Kidney (tissue), 14 donors: ENCODE results near the gene OR2V2. TPM values are rescaled to one million over a fixed set of nuclear protein-coding genes. Genes with fewer than 3 reads are reported as not detected.

Experiments used
- DNase-seq, 5 donors: peaks; one replicate each; pipeline ENCODE4 v3.0.0-alpha.2; 2013 to 2020
- FAIRE-seq: peaks from 2 replicates; lab custom pipeline; 2012; peaks lifted over from hg19 to GRCh38; lab: Jason Lieb, UNC
- H3K27ac ChIP-seq, 2 donors: one replicate each; pipeline ENCODE4 v1.7.0; 2013; ENCODE audit warnings: low read depth in 2 of 2, low read length in 2 of 2, inconsistent platforms in 1 of 2
- H3K27me3 ChIP-seq: one replicate; pipeline ENCODE4 v1.7.1; 2013; ENCODE audit warnings: low read length, inconsistent platforms; ENCODE audit not compliant: control insufficient read depth, insufficient read depth
- H3K36me3 ChIP-seq, 3 donors: one replicate each; pipeline versions ENCODE4 v1.7.0 to v1.7.1; 2013; ENCODE audit warnings: low read length in 3 of 3, control low read depth in 1 of 3, inconsistent platforms in 1 of 3; ENCODE audit not compliant: insufficient read depth in 3 of 3, control insufficient read depth in 2 of 3
- H3K4me1 ChIP-seq, 3 donors: one replicate each; pipeline versions ENCODE4 v1.7.0 to v1.7.1; 2013; ENCODE audit warnings: low read length in 3 of 3, inconsistent platforms in 1 of 3, low read depth in 1 of 3; ENCODE audit not compliant: control insufficient read depth in 2 of 3, insufficient read depth in 2 of 3
- H3K4me3 ChIP-seq, 3 donors: one replicate each; pipeline versions ENCODE4 v1.7.0 to v1.8.1; 2013; ENCODE audit warnings: low read length in 3 of 3, control low read depth in 1 of 3, inconsistent platforms in 1 of 3
- H3K9ac ChIP-seq, 3 donors: one replicate each; pipeline versions ENCODE4 v1.7.0 to v1.7.1; 2013; ENCODE audit warnings: low read length in 3 of 3, control low read depth in 1 of 3, inconsistent platforms in 1 of 3
- H3K9me3 ChIP-seq, 3 donors: one replicate each; pipeline versions ENCODE4 v1.7.0 to v1.7.1; 2013; ENCODE audit warnings: low read length in 3 of 3, control low read depth in 1 of 3, inconsistent platforms in 1 of 3; ENCODE audit not compliant: control insufficient read depth in 2 of 3, insufficient read depth in 1 of 3
- CTCF ChIP-seq: IDR thresholded peaks from 3 replicates; pipeline ENCODE4 v1.5.1; 2012; ENCODE audit warnings: mild to moderate bottlenecking, moderate library complexity, borderline replicate concordance; ENCODE audit not compliant: insufficient read depth; ENCODE audit errors: extremely low read depth
- intact Hi-C: fragments of 100-400 bp; cut with DNase I; formaldehyde crosslinking; loops from one replicate; pipeline ENCODE4 v1.11.1; 2022
- polyA plus RNA-seq: library from polyadenylated mRNA; stranded (reverse); fragments of 350-450 nt; fragmentation: Illumina TruSeq; extraction: RNeasy Lipid Tissue Mini Kit (QIAGEN cat#74804); gene quantifications from one replicate; pipeline ENCODE4 v1.2.3, GENCODE V29; 2014; ENCODE audit warnings: low read depth, low replicate concordance; ENCODE audit not compliant: insufficient read depth
- total RNA-seq: library from RNA; stranded (reverse); fragmentation: NEBNext Ultra II Directional; extraction: Animal tissue kit (Norgen Biotek cat#: 25700); gene quantifications from one replicate; pipeline ENCODE4 v1.2.1, GENCODE V29; 2021
- donor health status: control.
- donor health status: control.
- donor health status: control.
- donor health status: control.
- donor health status: control.
- donor health status: DM: yes; HTN: yes; CAD: no.
- donor health status: Normal renal cell carcinoma (clear cell type).

Gene OR2V2
- total and polyA plus RNA-seq, 2 donors from 2014 or later, result not detected

DNA sequence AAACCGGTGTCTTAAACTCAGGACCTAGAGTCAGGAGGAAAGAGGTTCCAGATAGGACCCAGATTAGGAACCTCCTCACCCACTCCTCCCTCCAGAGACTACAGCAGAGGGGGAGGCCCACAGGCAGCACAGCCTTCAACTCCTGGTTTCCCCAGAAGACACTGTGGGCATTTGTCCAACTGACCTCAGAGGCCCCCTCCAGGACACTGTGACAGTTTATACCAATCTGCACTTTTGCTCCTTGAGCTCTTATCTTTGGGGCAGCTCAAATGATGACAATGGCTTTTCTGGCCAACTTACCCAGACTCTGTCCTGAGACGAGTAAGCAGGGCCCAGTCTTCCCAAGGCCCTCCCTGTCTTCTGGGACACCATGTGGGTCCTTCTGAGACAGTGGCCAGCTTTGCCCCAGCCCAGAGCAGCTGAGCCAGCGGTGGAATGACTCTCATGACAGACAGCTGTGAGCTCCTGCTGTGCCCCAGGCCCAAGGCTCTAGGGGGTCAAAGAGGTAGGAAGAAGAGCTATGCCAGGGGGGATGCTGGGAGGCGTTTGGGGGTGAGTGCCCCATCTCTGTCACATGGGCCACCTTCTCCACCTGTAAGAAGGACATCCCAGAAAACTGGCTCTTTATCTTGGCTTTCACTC lies 14.3 kb downstream of the OR2V2 start:
- intact Hi-C loops, result no loop called here
- FAIRE-seq (no peak), DNase-seq (peak in 1 of 5 donors; percentile 48)
- no peak for TF ChIP-seq CTCF
- H3K27me3 ChIP-seq, result peaks cover 6% of the 10 kb centered on the region
- H3K27ac ChIP-seq, result no peak overlapping the region
- no peaks in the 10 kb centered on the region for H3K36me3 ChIP-seq
- no peak overlapping the region for H3K9ac ChIP-seq
- peaks cover 0 to 4% (median 0%) of the 10 kb centered on the region in 3 donors for H3K4me1 ChIP-seq
- H3K4me3 ChIP-seq, result peak overlapping the region in 1 of 3 donors; percentile 17
- H3K9me3 ChIP-seq, result no peaks in the 10 kb centered on the region

GRCh38 chr5:181163487-181164075 lies 16.2 kb downstream of the OR2V2 start:
- H3K27me3 ChIP-seq, result peaks cover 14% of the 10 kb centered on the region
- H3K4me1 ChIP-seq, result peaks cover 0 to 4% (median 0%) of the 10 kb centered on the region in 3 donors
- H3K27ac ChIP-seq, result no peak overlapping the region
- DNase-seq (no peak), FAIRE-seq (no peak)
- H3K9ac ChIP-seq, result no peak overlapping the region
- intact Hi-C loops, result no loop called here
- H3K4me3 ChIP-seq, result no peak overlapping the region
- H3K9me3 ChIP-seq, result no peaks in the 10 kb centered on the region
- no peak for TF ChIP-seq CTCF
- H3K36me3 ChIP-seq, result no peaks in the 10 kb centered on the region

GRCh38 chr5:181164076-181164952 lies 16.9 kb downstream of the OR2V2 start:
- no peaks in the 10 kb centered on the region for H3K36me3 ChIP-seq
- TF ChIP-seq CTCF, result no peak
- peaks cover 20% of the 10 kb centered on the region for H3K27me3 ChIP-seq
- H3K27ac ChIP-seq, result no peak overlapping the region
- no peak for DNase-seq
- H3K4me1 ChIP-seq, result peaks cover 0 to 4% (median 0%) of the 10 kb centered on the region in 3 donors
- no peak for FAIRE-seq
- H3K9ac ChIP-seq, result no peak overlapping the region
- no peak overlapping the region for H3K4me3 ChIP-seq
- intact Hi-C loops, result no loop called here
- no peaks in the 10 kb centered on the region for H3K9me3 ChIP-seq
